CD4-positive, alpha-beta T cell (primary cell): Measurements from ENCODE around the gene COL25A1. TPM values are rescaled to one million over a fixed set of nuclear protein-coding genes. Genes with fewer than 3 reads are reported as not detected.

Experiments
- ATAC-seq: fragments of 200-7000 bp; cut with Tn5 transposase; one replicate; pipeline ENCODE4 v1.10.0; 2022; ENCODE audit warnings: mild to moderate bottlenecking; ENCODE audit not compliant: poor library complexity
- CTCF ChIA-PET: fragments of 350-600 bp; sonication (Branson Sonifier 250); formaldehyde crosslinking; loops from one replicate; lab custom pipeline; 2021; ENCODE audit warnings: antibody characterized with exemption, inconsistent platforms; lab: Charles Lee
- POLR2A ChIA-PET: fragments of 350-600 bp; sonication (Branson Sonifier 250); formaldehyde crosslinking; loops from one replicate; lab custom pipeline; 2021; ENCODE audit warnings: antibody characterized with exemption, inconsistent platforms; lab: Charles Lee
- DNase-seq, 14 experiments: peaks; one replicate each; pipeline ENCODE4 v3.0.0-alpha.2; 2013 to 2020; ENCODE audit warnings: mixed read lengths in 2 of 14
- H3K27ac ChIP-seq, 2 donors: one replicate each; pipeline versions ENCODE4 v1.5.1 to v1.7.0; 2013; ENCODE audit warnings: low read length in 2 of 2, low read depth in 1 of 2, mild to moderate bottlenecking in 1 of 2
- H3K27me3 ChIP-seq, 2 experiments: 1 replicate in 1 of 2; 2 replicates in 1 of 2; pipeline versions ENCODE4 v1.6.1 to v1.7.0; 2013; ENCODE audit warnings: low read length in 2 of 2, control low read depth in 1 of 2, mild to moderate bottlenecking in 1 of 2, moderate library complexity in 1 of 2; ENCODE audit not compliant: insufficient read depth in 2 of 2, control insufficient read depth in 1 of 2
- H3K36me3 ChIP-seq: one replicate; pipeline ENCODE4 v1.6.1; 2013; ENCODE audit warnings: low read length, control low read depth; ENCODE audit not compliant: insufficient read depth
- H3K4me1 ChIP-seq: one replicate; pipeline ENCODE4 v1.6.1; 2013; ENCODE audit warnings: low read length, control low read depth; ENCODE audit not compliant: insufficient read depth
- H3K4me3 ChIP-seq: one replicate; pipeline ENCODE4 v1.5.1; 2013; ENCODE audit warnings: mild to moderate bottlenecking, low read length, moderate library complexity
- H3K9me3 ChIP-seq, 2 experiments: 1 replicate in 1 of 2; 2 replicates in 1 of 2; pipeline versions ENCODE4 v1.6.1 to v1.7.0; 2013; ENCODE audit warnings: low read length in 2 of 2, mild to moderate bottlenecking in 2 of 2, control low read depth in 1 of 2, moderate library complexity in 1 of 2; ENCODE audit not compliant: control insufficient read depth in 1 of 2, insufficient read depth in 1 of 2
- H3K27ac Mint-ChIP-seq: one replicate; pipeline ENCODE4 v1.8.0; 2020; ENCODE audit warnings: mixed read lengths
- H3K27me3 Mint-ChIP-seq: one replicate; pipeline ENCODE4 v1.8.0; 2021; ENCODE audit warnings: mixed read lengths
- H3K36me3 Mint-ChIP-seq: one replicate; pipeline ENCODE4 v1.8.0; 2021; ENCODE audit warnings: low read depth, mixed read lengths
- H3K4me1 Mint-ChIP-seq: one replicate; pipeline ENCODE4 v1.8.0; 2021; ENCODE audit warnings: low read depth, mixed read lengths
- H3K4me3 Mint-ChIP-seq: one replicate; pipeline ENCODE4 v1.8.0; 2020; ENCODE audit warnings: mild to moderate bottlenecking, mixed read lengths
- H3K9me3 Mint-ChIP-seq: one replicate; pipeline ENCODE4 v1.8.0; 2020; ENCODE audit warnings: mixed read lengths
- CTCF ChIP-seq: fragments of 200-600 bp; IDR thresholded peaks from one replicate; pipeline ENCODE4 v1.8.0; 2022; ENCODE audit warnings: antibody characterized with exemption, mild to moderate bottlenecking
- intact Hi-C, 2 experiments: fragments of 100-400 bp; cut with DNase I in 1 of 2; cut with micrococcal nuclease in 1 of 2; formaldehyde crosslinking; loops; one replicate each; pipeline versions ENCODE4 v1.15.1 to v1.9.0; 2023 to 2025; cut with DNase I, micrococcal nuclease
- total RNA-seq, 174 experiments: library from RNA in 2 of 174; stranded (reverse) in 2 of 174; gene quantifications; one replicate each; pipeline ENCODE4 v1.2.3 and lab custom pipeline; 2021 to 2026

Gene COL25A1
- total RNA-seq, 2 experiments from 2014 or later, result 0.42 TPM; not detected in 1

- H3K27ac ChIP-seq, result no peak overlapping the region
- ChIA-PET CTCF (no interaction called here), POLR2A (interaction anchor here (0.7 kb wide), 1 partner anchor 9 kb away, joined by 3 read pairs; no protein-coding TSS in a partner anchor)
- no peaks in the 10 kb centered on the region for H3K4me1 Mint-ChIP-seq
- no peaks in the 10 kb centered on the region for H3K4me1 ChIP-seq
- peaks cover 24% of the 10 kb centered on the region for H3K27me3 Mint-ChIP-seq
- no peak overlapping the region for H3K4me3 ChIP-seq
- intact Hi-C loops, result no loop called here
- no peaks in the 10 kb centered on the region for H3K9me3 Mint-ChIP-seq
- no peaks in the 10 kb centered on the region for H3K9me3 ChIP-seq
- ATAC-seq (no peak), DNase-seq (no peak)
- H3K36me3 ChIP-seq, result no peaks in the 10 kb centered on the region
- TF ChIP-seq CTCF, result no peak
- peaks cover 0 to 2% of the 10 kb centered on the region in 2 experiments for H3K27me3 ChIP-seq
- no peaks in the 10 kb centered on the region for H3K36me3 Mint-ChIP-seq
- H3K4me3 Mint-ChIP-seq, result no peak overlapping the region
- no peak overlapping the region for H3K27ac Mint-ChIP-seq
These were observed 183.8 kb downstream of the COL25A1 start for GRCh38 chr4:109118635-109119034.

- Histone ChIP-seq H3K27ac (no peak overlapping the region), H3K27me3 (peaks cover 0 to 2% of the 10 kb centered on the region in 2 experiments), H3K4me3 (no peak overlapping the region), H3K9me3 (no peaks in the 10 kb centered on the region), H3K36me3 (no peaks in the 10 kb centered on the region), H3K4me1 (no peaks in the 10 kb centered on the region)
- no peaks in the 10 kb centered on the region for H3K36me3 Mint-ChIP-seq
- POLR2A ChIA-PET, result no interaction called here
- ATAC-seq (no peak), DNase-seq (no peak)
- CTCF ChIA-PET, result no interaction called here
- H3K27me3 Mint-ChIP-seq, result peaks cover 19% of the 10 kb centered on the region
- intact Hi-C loops, result no loop called here
- no peak overlapping the region for H3K27ac Mint-ChIP-seq
- H3K4me3 Mint-ChIP-seq, result no peak overlapping the region
- no peaks in the 10 kb centered on the region for H3K4me1 Mint-ChIP-seq
- no peaks in the 10 kb centered on the region for H3K9me3 Mint-ChIP-seq
- TF ChIP-seq CTCF, result no peak
These were observed 188.0 kb downstream of the COL25A1 start for GRCh38 chr4:109114501-109114900.

GRCh38 chr4:109113521-109113920 lies 188.9 kb downstream of the COL25A1 start:
- H3K9me3 ChIP-seq, result no peaks in the 10 kb centered on the region
- intact Hi-C loops, result no loop called here
- no peaks in the 10 kb centered on the region for H3K4me1 Mint-ChIP-seq
- CTCF ChIA-PET, result no interaction called here
- H3K36me3 ChIP-seq, result no peaks in the 10 kb centered on the region
- H3K27me3 ChIP-seq, result peaks cover 0 to 2% of the 10 kb centered on the region in 2 experiments
- no peak overlapping the region for H3K4me3 Mint-ChIP-seq
- no peak for TF ChIP-seq CTCF
- no peaks in the 10 kb centered on the region for H3K9me3 Mint-ChIP-seq
- H3K4me1 ChIP-seq, result no peaks in the 10 kb centered on the region
- POLR2A ChIA-PET, result no interaction called here
- ATAC-seq (no peak), DNase-seq (no peak)
- peaks cover 17% of the 10 kb centered on the region for H3K27me3 Mint-ChIP-seq
- no peak overlapping the region for H3K4me3 ChIP-seq
- H3K27ac Mint-ChIP-seq, result no peak overlapping the region
- H3K27ac ChIP-seq, result no peak overlapping the region
- H3K36me3 Mint-ChIP-seq, result no peaks in the 10 kb centered on the region
